GM18861 (cell line): ENCODE data around the gene TMEM129.
"Not testable (repeated sequence)": the region's sequence is repeated elsewhere in the genome, so short reads cannot be mapped to it uniquely, and the experiment has no call there.

Experiments
- ATAC-seq: cut with Tn5 transposase; IDR thresholded peaks from one replicate; pipeline ENCODE4 v1.9.1; 2021; ENCODE audit not compliant: unreplicated experiment

The TMEM129 gene

GRCh38 chr4:1703867-1704266, 17.3 kb downstream of the TMEM129 start:
- ATAC-seq: no peak

DNA sequence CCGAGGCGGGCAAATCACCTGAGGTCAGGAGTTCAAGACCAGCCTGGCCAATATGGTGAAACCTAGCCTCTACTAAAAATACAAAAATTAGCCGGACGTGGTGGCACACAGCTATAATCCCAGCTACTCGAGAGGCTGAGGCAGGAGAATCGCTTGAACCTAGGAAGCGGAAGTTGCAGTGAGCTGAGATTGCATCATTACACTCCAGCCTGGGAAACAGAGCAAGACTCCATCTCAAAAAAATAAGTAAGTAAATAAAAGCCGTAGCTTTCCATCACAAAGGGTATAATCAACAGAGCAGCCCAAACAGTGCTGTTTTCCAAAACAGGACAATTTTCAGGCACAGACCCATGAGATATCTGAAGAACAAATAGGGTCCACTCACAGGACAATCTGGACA, 19.5 kb downstream of the TMEM129 start:
- not testable (repeated sequence) for ATAC-seq

GRCh38 chr4:1695913-1696312, 25.2 kb downstream of the TMEM129 start:
- no peak for ATAC-seq

DNA sequence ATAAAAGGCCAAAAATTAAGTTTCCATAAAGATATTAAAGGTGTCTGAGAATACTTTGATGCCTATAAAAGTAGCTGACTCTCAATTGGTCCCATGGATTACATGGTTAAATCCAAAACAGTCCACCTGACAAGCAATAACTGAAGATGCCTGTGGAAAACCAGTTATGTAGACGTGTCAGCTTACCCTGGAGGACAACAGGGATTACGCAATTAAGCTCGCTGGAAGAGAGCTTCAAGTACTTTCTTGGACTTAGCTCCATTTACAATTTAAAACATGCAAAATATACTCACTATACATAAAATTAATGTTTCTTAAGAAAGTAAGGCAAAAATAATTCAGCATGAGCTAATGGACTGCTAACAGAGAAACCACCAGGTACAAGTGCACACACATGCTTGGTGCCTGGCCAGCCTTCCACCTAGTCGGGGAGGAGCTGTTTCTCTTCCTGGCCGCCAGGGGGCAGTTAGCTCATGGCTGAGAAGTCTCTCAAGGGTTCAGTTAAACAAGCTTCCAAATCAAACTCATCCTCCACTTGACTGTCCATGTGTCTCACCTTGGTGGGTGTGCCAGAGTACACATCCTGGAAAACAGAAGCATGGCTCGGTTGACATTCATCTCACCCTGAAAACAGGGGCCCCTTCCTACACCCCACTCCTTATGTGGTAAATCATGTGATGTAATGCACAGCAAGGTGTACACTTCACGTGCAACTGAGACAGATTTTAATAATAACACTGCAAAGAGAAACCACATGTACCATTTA, 27.8 kb downstream of the TMEM129 start:
- ATAC-seq: peak; percentile 73

DNA sequence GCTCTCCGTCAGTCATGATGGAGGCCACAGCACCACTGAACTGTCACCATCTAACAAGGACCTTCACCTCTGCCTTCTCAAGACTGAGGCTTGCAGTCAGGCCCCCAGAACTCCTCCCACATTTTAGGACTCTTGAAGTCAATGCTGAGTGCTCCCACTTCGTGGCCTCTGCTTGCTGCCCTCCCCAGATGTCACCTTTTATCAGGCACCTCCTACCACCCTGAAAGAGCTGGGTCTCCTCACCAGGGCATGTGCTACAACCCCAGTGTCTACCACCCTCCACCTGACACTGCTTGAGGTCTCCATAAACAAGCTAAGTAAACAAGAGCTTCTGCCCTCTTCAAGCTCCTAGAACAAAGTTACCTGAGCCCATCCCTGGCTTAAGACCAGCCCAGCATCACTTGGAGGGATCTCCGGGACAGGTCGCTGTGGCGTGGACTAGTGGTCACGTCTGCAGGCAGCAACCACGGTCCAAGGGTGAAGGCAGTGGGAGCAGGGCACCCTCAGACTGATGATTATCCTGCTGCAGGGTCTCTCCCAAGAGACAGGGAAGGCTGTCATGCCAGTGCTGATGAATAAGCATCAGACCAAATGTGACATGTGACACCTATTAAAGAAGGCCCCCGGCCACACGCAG, 29.3 kb downstream of the TMEM129 start:
- ATAC-seq: no peak

DNA sequence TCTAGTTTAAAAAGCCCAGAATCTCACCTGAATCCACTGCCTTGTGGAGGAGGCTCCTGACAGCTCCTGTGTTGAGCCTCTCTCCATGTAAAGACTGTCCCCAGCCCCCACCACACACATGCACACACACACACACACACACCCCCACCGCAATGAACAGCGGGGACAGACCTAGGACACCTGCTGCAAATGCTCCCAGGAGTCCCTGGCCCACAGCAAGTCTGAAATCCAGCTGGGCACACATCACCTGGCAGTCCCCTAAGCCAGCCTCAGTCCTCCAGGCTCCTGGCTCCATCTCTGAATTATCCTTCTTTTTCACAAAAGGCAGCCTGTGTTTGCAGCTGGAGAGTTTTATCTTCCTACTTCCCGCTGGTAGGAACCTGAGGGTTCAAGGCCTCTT, 30.4 kb downstream of the TMEM129 start:
- ATAC-seq: no peak

DNA sequence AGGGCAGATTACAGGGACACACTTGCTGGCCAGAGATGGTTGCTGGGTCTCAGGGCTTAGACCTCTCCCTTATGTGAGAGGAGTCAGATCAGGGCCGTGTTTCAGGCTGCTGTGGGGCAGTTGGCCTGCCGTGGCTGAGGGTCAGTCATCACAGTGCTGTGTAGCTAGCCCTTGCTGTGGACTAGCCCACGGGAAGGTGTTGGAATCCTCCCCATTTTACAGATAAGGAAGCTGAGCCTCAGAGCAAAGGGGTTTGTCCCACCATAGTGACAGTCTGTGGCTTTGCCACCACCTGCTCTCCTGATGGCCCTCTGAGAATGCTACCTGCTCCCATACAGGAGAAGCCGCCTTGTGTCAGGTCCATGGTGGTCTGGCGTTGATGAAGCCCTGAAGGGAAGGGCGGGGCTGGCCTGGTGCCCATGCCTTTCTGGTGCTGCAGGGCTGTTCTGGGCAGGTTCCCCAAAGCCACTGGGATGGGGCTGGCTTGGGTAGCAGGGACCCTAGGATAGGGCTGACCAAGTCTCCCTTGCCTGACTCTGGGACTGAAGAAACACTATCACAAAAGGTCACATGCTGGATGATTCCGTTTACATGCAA, 34.6 kb downstream of the TMEM129 start:
- ATAC-seq: no peak

DNA sequence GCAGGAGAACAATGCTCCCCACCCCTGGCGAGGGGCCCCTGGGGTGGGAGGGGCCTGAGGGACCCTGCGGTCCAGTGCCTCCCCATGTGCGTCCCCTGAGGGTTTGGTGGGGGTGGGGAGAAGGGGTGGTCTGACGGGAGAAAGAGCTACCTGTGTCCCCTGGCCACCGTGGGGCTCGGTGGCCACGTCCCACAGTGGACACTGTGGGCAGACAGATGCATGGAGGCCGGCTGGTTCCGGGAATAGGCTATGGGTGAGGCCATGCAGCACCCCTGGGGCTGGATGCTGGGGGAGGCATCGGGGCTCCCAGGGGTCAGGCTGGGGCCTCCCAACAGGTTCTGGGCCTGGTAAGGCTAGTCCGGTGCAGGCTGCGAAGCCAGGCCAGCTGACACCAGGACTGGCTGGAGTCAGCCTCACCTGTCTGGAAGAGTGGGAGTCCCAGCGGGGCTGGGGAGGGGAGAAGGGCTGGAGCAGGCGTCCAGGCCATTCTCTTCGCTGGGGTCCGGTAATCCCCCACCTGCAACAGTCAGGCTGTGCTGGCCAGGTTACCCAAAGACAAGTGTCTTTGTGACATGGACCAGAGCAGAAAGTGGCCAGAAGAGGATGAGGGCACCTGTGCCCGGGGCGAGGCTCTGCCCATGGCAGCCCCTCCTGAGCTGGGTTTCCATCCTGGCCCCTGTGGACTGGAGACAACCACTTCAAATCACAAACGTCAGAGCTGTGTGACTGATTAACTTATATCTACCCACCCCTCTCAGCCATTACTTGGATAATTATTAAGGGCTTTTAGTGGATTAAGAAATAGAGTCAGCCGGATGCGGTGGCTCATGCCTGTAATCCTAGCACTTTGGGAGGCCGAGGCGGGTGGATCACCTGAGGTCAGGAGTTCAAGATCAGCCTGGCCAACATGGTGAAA, 35.6 kb downstream of the TMEM129 start:
- no peak for ATAC-seq

DNA sequence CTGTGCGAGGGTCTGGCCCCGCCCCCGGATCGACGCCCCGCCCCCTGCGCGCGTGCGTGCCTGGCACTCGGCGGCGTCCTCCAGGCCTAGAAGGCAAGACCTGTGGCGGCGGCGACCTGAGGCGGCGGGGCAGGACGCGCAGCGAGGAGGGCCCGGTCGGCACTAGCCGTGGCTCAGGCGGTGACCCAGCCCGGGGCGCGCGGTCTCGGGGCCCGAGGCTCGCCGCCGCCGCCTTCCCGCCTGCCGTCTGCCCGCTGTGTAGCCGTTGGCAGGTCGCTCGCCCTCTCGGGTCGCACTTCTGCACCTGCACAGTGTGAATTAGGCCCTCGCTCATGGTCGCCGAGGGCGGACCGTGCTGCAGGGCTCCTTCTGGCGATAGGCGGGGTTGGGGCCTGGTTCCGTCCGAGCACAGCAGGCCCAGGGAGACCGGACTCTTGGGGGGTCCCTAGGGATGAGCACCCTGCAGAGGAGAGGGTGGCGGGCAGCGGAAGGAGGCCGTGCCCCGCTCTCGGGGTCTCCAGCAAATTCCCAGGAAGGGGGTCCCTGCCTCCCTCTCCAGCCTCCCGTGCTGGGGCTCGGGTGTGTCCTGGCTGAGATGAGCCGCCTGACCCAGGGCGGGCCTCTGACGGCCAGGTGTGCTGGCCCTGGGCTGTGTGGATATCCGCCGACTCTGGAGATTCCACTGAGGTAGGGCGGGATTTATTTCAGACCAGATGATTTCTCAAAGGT, 36.5 kb downstream of the TMEM129 start:
- ATAC-seq: no peak

DNA sequence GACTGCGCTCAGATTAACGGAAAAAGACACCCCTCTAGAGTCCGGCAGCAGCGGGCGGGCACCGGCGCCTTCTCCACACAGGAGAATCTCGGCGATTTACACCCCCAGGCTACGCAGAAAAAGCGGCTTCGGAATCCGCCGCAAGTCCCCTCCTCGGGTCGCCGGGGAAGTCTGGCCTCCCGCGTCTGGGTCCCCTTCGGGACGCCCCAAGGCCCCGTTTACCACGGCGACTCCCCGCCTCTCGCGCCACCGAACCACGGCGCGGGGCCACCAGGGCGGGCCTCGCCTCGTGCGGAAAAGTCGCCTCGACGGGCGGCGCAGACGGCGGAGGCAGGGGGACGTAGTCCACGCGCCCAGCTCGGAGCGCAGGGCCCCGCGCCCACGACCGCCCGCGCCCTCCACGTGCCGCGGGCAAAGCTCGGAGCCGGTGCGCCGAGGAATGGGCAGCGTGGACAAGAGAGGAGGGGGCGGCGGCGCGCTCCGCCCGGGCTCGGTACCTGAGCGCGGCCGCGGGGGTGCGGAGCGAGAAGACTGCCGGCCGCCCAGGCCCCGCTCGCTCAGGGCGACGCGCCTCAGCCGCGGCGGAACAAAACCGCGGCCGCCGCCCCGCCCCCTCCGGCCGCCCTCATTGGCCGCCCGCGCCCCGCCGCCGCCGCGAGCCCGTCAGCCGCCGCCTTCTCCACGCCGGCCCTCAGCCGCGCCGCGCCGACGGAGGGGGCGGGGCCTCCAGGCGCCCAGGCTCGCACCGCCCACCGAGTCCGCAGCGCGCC, 37.2 kb downstream of the TMEM129 start, which contains the start of gene FAM53A:
FAM53A (minus strand) TSS at position 578 of the 770 bp plus-strand sequence. CDS start 15,572 bp downstream, outside the sequence.
- peak; percentile 67 for ATAC-seq

DNA sequence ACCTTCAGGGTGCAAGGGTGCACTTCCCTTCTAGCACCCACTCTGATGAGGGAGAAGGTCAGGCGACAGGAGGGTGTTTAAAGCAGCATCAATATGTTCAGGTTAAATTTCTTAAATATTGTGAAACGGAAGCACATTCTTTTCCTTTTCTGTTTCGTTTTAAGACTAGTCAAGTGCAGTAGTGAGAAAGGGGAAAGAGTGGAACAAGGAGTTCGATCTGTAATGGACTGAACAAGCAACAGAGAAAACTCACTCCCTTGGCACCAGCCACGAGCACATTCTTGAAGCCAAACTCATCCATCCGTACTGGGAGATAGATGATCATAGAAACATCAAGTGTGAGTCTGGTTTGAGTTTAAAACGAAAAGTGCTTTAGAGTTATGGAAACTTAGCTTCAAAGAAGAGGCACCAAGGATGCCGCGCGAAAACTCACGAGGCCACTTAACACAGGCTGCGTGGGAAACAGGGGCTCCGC, 37.8 kb downstream of the TMEM129 start:
- no peak for ATAC-seq

GRCh38 chr4:1682860-1683259, 38.3 kb downstream of the TMEM129 start:
- no peak for ATAC-seq

DNA sequence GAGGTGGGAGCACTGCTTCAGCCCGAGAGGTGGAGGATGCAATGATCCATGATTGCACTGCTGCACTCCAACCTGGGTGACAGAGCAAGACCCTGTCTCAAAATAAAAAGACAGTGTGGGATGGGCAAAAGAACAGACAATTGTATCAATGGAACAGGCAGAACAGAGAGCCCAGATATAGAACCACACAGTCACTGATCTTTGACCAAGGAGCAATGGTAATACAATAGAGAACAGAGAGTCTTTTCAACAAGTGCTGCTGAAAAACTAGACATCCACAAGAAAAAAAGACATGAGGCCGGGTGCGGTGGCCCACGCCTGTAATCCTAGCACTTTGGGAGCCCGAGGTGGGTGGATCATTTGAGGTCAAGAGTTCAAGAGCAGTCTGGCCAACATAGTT, 42.9 kb downstream of the TMEM129 start:
- no peak for ATAC-seq

DNA sequence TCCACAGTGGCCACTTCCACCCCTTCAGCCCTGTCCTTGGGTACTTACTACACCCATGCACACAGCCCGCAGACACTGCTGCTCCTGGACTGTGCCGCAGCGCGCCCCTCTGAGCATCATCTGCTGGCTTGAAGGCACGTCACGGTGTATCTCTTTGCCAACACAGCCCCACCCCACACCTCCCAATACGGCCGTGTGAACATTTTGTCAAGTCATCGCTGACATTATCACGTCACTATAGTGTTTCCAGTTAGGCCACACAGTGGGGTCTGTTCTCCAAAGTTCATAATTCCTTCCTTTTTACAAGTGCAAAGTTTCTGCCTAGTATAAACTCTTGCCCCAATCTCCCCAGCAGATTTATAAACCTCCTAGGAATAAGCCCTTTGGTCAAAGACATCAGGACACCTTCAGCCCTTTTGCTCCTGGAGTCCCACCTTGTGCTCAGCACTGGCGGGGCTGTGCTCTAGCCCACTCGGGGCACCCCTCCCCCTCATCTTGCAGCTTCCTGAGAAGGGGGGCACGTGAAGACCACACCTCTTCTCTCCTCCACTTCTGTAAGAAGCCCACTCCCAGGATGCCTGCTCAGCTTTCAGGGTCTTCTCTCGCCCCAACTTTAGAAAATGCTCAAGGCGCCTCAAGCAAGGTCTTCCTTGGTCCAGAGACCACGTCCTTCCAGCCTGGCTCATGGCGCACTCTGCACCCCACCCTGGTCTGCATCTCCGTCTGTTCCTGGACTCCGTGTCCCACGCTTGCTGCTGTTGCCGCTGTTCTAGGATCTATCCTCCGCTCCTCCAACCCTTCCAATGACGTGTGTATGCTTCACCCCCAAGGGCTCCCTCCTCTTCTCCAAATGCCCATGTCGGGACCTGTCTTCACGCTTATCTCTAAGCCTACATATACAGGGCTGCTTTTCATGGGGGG, 44.3 kb downstream of the TMEM129 start:
- no peak for ATAC-seq

DNA sequence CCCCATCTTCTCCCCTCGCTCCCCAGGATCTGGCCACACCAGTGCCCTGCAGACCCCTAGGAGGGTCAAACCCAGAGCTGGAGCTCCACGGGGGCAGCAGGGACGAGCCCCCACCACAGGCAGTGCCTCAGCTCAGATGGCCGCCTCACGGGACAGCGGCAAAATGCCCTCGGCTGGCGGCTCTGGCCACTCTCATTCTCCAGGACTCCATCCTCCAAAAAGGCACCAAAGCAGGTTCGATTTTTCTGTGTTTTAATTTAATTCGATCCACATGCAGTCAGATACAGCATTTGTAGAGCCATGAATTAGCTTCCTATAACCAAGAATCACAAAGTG, 45.4 kb downstream of the TMEM129 start:
- no peak for ATAC-seq

DNA sequence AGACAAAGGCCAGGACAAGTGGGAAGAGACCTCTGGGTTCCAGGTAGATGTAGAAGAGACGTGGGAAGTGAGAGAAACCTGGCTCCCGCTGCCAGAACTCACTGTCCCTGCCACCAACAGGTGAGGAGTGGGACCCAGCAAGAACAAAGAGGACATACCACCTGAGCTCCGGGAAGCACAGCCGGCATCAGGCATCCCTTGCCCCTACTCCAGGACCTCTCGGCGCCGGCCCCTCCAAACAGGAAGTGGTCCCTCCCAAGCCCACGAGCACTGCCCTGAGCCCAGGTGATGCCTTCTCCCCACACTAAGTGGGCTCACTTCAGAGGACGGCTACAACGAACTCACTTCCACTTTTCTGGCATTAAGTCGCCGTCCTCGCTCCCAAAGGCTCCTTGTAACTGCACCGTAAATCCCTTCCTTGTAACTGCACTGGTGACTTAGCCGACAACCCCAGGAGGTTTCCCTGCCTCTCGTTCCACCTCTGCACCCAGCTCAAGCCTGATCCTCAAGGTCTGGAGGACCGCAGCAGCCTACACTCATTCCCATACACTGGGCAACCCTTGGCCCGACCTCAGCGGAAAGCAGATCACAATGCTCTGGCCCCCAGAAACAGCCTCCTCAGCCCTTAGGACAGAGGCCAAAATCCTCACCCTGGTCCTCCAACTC, 45.9 kb downstream of the TMEM129 start:
- ATAC-seq: no peak

DNA sequence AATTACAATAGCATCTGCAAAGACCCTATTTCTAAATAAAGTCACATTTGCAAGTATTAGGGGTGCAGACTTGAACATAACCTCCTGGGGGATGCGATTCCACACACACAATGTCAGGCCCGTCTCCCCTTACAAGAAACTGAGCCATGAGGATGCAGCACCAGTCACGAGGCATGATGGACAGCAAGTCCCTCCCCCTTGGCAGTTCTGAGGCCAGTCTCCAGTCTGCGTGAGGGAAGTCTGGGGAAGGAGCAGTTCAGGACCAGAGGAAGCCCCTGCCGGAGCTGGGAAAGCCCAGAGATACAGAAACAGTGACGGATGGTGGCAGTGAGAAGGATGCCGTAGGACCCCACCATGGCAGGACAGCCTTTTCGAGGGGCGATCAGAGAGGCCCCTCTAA, 46.4 kb downstream of the TMEM129 start:
- no peak for ATAC-seq

- ATAC-seq: no peak
These were observed 47.5 kb downstream of the TMEM129 start for GRCh38 chr4:1673671-1674070.
